ENCODE measurements around the gene PSG1.
A peak's percentile ranks its signal among the peaks of the same experiment; 100 is the strongest.
"Not testable (repeated sequence)": the region's sequence is repeated elsewhere in the genome, so short reads cannot be mapped to it uniquely, and the experiment has no call there.

The PSG1 gene

GRCh38 chr19:42912941-42913340 lies 33.4 kb upstream of the PSG1 start:
- not testable (repeated sequence) for H3K4me3 ChIP-seq (ENCODE audit: low read depth, low read length); DNase-seq (ENCODE audit: low read depth)

- not testable (repeated sequence) for H3K4me3 ChIP-seq (ENCODE audit: low read depth, low read length)
Observed at GRCh38 chr19:42911731-42912130, 32.2 kb upstream of the PSG1 start.

GRCh38 chr19:42906162-42906561 lies 26.6 kb upstream of the PSG1 start:
- not testable (repeated sequence) for DNase-seq (ENCODE audit: low read depth)

More at GRCh38 chr19:42911731-42912130, 32.2 kb upstream of the PSG1 start:
- DNase-seq (ENCODE audit: low read depth) = not testable (repeated sequence)

GRCh38 chr19:42900561-42900960 lies 21.0 kb upstream of the PSG1 start:
- DNase-seq (ENCODE audit: low read depth); H3K4me3 ChIP-seq (ENCODE audit: low read depth, low read length): not testable (repeated sequence)

More at GRCh38 chr19:42906162-42906561, 26.6 kb upstream of the PSG1 start:
- not testable (repeated sequence) for H3K4me3 ChIP-seq (ENCODE audit: low read depth, low read length)

GRCh38 chr19:42899674-42900073 lies 20.2 kb upstream of the PSG1 start:
- not testable (repeated sequence) for DNase-seq (ENCODE audit: low read depth); H3K4me3 ChIP-seq (ENCODE audit: low read depth, low read length)

GRCh38 chr19:42899110-42899509 lies 19.6 kb upstream of the PSG1 start:
- not testable (repeated sequence) for H3K4me3 ChIP-seq (ENCODE audit: low read depth, low read length); DNase-seq (ENCODE audit: low read depth)

GRCh38 chr19:42898656-42899055 lies 19.1 kb upstream of the PSG1 start:
- not testable (repeated sequence) for DNase-seq (ENCODE audit: low read depth); H3K4me3 ChIP-seq (ENCODE audit: low read depth, low read length)

GRCh38 chr19:42897729-42898128 lies 18.2 kb upstream of the PSG1 start:
- not testable (repeated sequence) for DNase-seq (ENCODE audit: low read depth); H3K4me3 ChIP-seq (ENCODE audit: low read depth, low read length)

GRCh38 chr19:42890446-42890845 lies 10.9 kb upstream of the PSG1 start:
- DNase-seq (ENCODE audit: low read depth); H3K4me3 ChIP-seq (ENCODE audit: low read depth, low read length): not testable (repeated sequence)

- H3K4me3 ChIP-seq (ENCODE audit: low read depth, low read length); DNase-seq (ENCODE audit: low read depth): not testable (repeated sequence)
Observed at GRCh38 chr19:42887876-42888445, 8.4 kb upstream of the PSG1 start.

- H3K4me3 ChIP-seq (ENCODE audit: low read depth, low read length) = not testable (repeated sequence)
Observed at GRCh38 chr19:42882730-42883129, 3.2 kb upstream of the PSG1 start.

GRCh38 chr19:42882010-42882409 lies 2.5 kb upstream of the PSG1 start:
- not testable (repeated sequence) for DNase-seq (ENCODE audit: low read depth)

More at GRCh38 chr19:42882730-42883129, 3.2 kb upstream of the PSG1 start:
- DNase-seq (ENCODE audit: low read depth) = not testable (repeated sequence)

GRCh38 chr19:42881279-42881678 lies 1.8 kb upstream of the PSG1 start:
- TF ChIP-seq CTCF (IDR thresholded peaks at IDR 0.05; ENCODE audit: control insufficient read depth, extremely low read depth, insufficient read depth) = peak; percentile 21; the same call in 1 of the 2 replicates
- not testable (repeated sequence) for DNase-seq (ENCODE audit: low read depth); H3K4me3 ChIP-seq (ENCODE audit: low read depth, low read length)

More at GRCh38 chr19:42882010-42882409, 2.5 kb upstream of the PSG1 start:
- not testable (repeated sequence) for H3K4me3 ChIP-seq (ENCODE audit: low read depth, low read length)

GRCh38 chr19:42880621-42881020 lies 1.1 kb upstream of the PSG1 start:
- DNase-seq (ENCODE audit: low read depth); H3K4me3 ChIP-seq (ENCODE audit: low read depth, low read length): not testable (repeated sequence)

- not testable (repeated sequence) for H3K4me3 ChIP-seq (ENCODE audit: low read depth, low read length); DNase-seq (ENCODE audit: low read depth)
Observed at GRCh38 chr19:42876596-42876995, 2.9 kb downstream of the PSG1 start.

- not testable (repeated sequence) for DNase-seq (ENCODE audit: low read depth); H3K4me3 ChIP-seq (ENCODE audit: low read depth, low read length)
Observed at GRCh38 chr19:42875881-42876280, 3.6 kb downstream of the PSG1 start.

- DNase-seq (ENCODE audit: low read depth); H3K4me3 ChIP-seq (ENCODE audit: low read depth, low read length): not testable (repeated sequence)
Observed at GRCh38 chr19:42874901-42875813, 4.4 kb downstream of the PSG1 start.

- H3K4me3 ChIP-seq (ENCODE audit: low read depth, low read length); DNase-seq (ENCODE audit: low read depth): not testable (repeated sequence)
Observed at GRCh38 chr19:42874136-42874535, 5.4 kb downstream of the PSG1 start.
